ENCODE results near the gene GC.

- TF ChIP-seq CTCF (IDR thresholded peaks at IDR 0.05) (no peak), POLR2A (IDR thresholded peaks at IDR 0.05) (no peak), EP300 (IDR thresholded peaks at IDR 0.05) (no peak)
These were observed 44.6 kb upstream of the GC start for GRCh38 chr4:71828470-71828869.
